ENCODE data around the gene RAB5B. TPM values are rescaled to one million over a fixed set of nuclear protein-coding genes. Genes with fewer than 3 reads are reported as not detected.

Gene RAB5B
- polyA plus RNA-seq, 2 of the 4 experiments (the other 2 are of a cell fraction), result 37.2 to 90.4 TPM

- H3K27ac ChIP-seq, result no peak overlapping the region
- H3K4me1 ChIP-seq, result peaks cover 8% of the 10 kb centered on the region; the same call in 1 of the 3 replicates
- H3K9me3 ChIP-seq, result no peaks in the 10 kb centered on the region
- ChIA-PET CTCF (interaction anchor here (0.6 to 15.2 kb wide), 8 partner anchors 10 to 223 kb away, joined by 3 to 179 read pairs (median 4); partner anchors contain the start of gene DGKA), POLR2A (no interaction called here)
- no peak for TF ChIP-seq RAD21 (conservative IDR thresholded peaks at IDR 0.05 in 1 of 2, IDR thresholded peaks at IDR 0.05 in 1 of 2)
- TF ChIP-seq FOSB (CRISPR knock-in tag; IDR thresholded peaks at IDR 0.05), result no peak
- no peak for TF ChIP-seq JUNB (IDR thresholded peaks at IDR 0.05)
- TF ChIP-seq BHLHE40 (IDR thresholded peaks at IDR 0.05; ENCODE audit: low read depth, low read length), result no peak
- TF ChIP-seq NR3C1 (IDR thresholded peaks at IDR 0.05), result no peak
- FAIRE-seq (no peak), ATAC-seq (no peak), DNase-seq (ENCODE audit: low read depth in 1 of 2, low spot score in 1 of 2) (no peak)
- H3K4me3 ChIP-seq, result no peak overlapping the region
- H3K4me2 ChIP-seq, result no peak overlapping the region
- 53% methylated on average over 4 of the region's 4 CpGs for whole genome bisulfite sequencing (ENCODE audit: missing lambda C conversion rate)
These were observed 31.8 kb upstream of the RAB5B start for GRCh38 chr12:55942055-55942454.

GRCh38 chr12:55942577-55943136 is 31.2 kb upstream of the RAB5B start:
- CTCF ChIA-PET, result interaction anchor here (0.6 to 15.2 kb wide), 8 partner anchors 11 to 223 kb away, joined by 3 to 179 read pairs (median 4); partner anchors contain the start of gene DGKA
- Histone ChIP-seq H3K4me2 (no peak overlapping the region), H3K27ac (no peak overlapping the region), H3K4me1 (peaks cover 8% of the 10 kb centered on the region; the same call in 1 of the 3 replicates), H3K9me3 (no peaks in the 10 kb centered on the region), H3K4me3 (no peak overlapping the region)
- 94% methylated on average over 1 of the region's 1 CpG for WGBS (ENCODE audit: missing lambda C conversion rate)
- ATAC-seq (no peak), DNase-seq (ENCODE audit: low read depth in 1 of 2, low spot score in 1 of 2) (no peak), FAIRE-seq (no peak)
- no peak for TF ChIP-seq HOXA7 (CRISPR knock-in tag; IDR thresholded peaks at IDR 0.05)
- no peak for TF ChIP-seq NPAS2 (CRISPR knock-in tag; IDR thresholded peaks at IDR 0.05; ENCODE audit: borderline replicate concordance)
- no peak for TF ChIP-seq EHMT2 (IDR thresholded peaks at IDR 0.05; ENCODE audit: low read depth)
- no peak for TF ChIP-seq MAZ (IDR thresholded peaks at IDR 0.05; ENCODE audit: borderline replicate concordance, low read depth, low read length)
- no peak for TF ChIP-seq ESRRA (IDR thresholded peaks at IDR 0.05; ENCODE audit: borderline replicate concordance, low read length)
- POLR2A ChIA-PET, result no interaction called here

- Histone ChIP-seq H3K9me3 (no peaks in the 10 kb centered on the region), H3K4me2 (no peak overlapping the region), H3K4me3 (no peak overlapping the region), H3K4me1 (no peaks in the 10 kb centered on the region), H3K27ac (no peak overlapping the region)
- TF ChIP-seq CBX8 (IDR thresholded peaks at IDR 0.05), result no peak
- TF ChIP-seq HEYL (CRISPR knock-in tag; IDR thresholded peaks at IDR 0.05), result no peak
- no peak for TF ChIP-seq ZC3H11A (IDR thresholded peaks at IDR 0.05)
- TF ChIP-seq EP300 (IDR thresholded peaks at IDR 0.05), result no peak
- no peak for TF ChIP-seq USF2 (IDR thresholded peaks at IDR 0.05)
- TF ChIP-seq ATOH8 (CRISPR knock-in tag; IDR thresholded peaks at IDR 0.05; ENCODE audit: low read depth), result no peak
- no peak for TF ChIP-seq JUNB (IDR thresholded peaks at IDR 0.05)
- TF ChIP-seq CEBPB (IDR thresholded peaks at IDR 0.05), result no peak
- TF ChIP-seq, protein P1, sequence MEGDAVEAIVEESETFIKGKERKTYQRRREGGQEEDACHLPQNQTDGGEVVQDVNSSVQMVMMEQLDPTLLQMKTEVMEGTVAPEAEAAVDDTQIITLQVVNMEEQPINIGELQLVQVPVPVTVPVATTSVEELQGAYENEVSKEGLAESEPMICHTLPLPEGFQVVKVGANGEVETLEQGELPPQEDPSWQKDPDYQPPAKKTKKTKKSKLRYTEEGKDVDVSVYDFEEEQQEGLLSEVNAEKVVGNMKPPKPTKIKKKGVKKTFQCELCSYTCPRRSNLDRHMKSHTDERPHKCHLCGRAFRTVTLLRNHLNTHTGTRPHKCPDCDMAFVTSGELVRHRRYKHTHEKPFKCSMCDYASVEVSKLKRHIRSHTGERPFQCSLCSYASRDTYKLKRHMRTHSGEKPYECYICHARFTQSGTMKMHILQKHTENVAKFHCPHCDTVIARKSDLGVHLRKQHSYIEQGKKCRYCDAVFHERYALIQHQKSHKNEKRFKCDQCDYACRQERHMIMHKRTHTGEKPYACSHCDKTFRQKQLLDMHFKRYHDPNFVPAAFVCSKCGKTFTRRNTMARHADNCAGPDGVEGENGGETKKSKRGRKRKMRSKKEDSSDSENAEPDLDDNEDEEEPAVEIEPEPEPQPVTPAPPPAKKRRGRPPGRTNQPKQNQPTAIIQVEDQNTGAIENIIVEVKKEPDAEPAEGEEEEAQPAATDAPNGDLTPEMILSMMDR (IDR thresholded peaks at IDR 0.05), result no peak
- no peak for TF ChIP-seq JUN (IDR thresholded peaks at IDR 0.05)
- no peak for TF ChIP-seq RAD21 (conservative IDR thresholded peaks at IDR 0.05 in 1 of 2, IDR thresholded peaks at IDR 0.05 in 1 of 2)
- TF ChIP-seq HOXB13 (CRISPR knock-in tag; IDR thresholded peaks at IDR 0.05; ENCODE audit: low read depth), result no peak
- TF ChIP-seq, protein P2, sequence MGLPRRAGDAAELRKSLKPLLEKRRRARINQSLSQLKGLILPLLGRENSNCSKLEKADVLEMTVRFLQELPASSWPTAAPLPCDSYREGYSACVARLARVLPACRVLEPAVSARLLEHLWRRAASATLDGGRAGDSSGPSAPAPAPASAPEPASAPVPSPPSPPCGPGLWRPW (IDR thresholded peaks at IDR 0.05), result no peak
- TF ChIP-seq, protein P3, sequence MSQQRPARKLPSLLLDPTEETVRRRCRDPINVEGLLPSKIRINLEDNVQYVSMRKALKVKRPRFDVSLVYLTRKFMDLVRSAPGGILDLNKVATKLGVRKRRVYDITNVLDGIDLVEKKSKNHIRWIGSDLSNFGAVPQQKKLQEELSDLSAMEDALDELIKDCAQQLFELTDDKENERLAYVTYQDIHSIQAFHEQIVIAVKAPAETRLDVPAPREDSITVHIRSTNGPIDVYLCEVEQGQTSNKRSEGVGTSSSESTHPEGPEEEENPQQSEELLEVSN (IDR thresholded peaks at IDR 0.05; ENCODE audit: borderline replicate concordance, low read depth), result no peak
- no peak for TF ChIP-seq ZFP36 (IDR thresholded peaks at IDR 0.05; ENCODE audit: borderline replicate concordance, partially characterized antibody)
- no peak for TF ChIP-seq RCOR1 (IDR thresholded peaks at IDR 0.05; ENCODE audit: low read depth, low read length)
- no peak for TF ChIP-seq KDM1A (IDR thresholded peaks at IDR 0.05; ENCODE audit: low read depth)
- ATAC-seq (no peak), FAIRE-seq (no peak), DNase-seq (ENCODE audit: low read depth in 1 of 2, low spot score in 1 of 2) (no peak)
- 88% methylated on average over 6 of the region's 6 CpGs for WGBS (ENCODE audit: missing lambda C conversion rate)
- POLR2A ChIA-PET, result no interaction called here
- CTCF ChIA-PET, result interaction anchor here (1.5 to 15.2 kb wide), 2 partner anchors 10 to 20 kb away, joined by 7 to 179 read pairs; no protein-coding TSS in a partner anchor
These were observed 27.3 kb upstream of the RAB5B start for GRCh38 chr12:55946553-55946952.
